Stimulated activated CD8-positive, alpha-beta memory T cell treated with anti-CD3 and anti-CD28 coated beads, Interleukin-15, amount 100 ng/mL, for 1 hour (primary cell): ENCODE measurements around the gene ZCRB1.

Experiments
- DNase-seq: peaks from one replicate; pipeline ENCODE4 v3.0.0-alpha.2; 2020; ENCODE audit warnings: low read depth

The ZCRB1 gene

GRCh38 chr12:42277396-42278127, 48.3 kb downstream of the ZCRB1 start:
- no peak for DNase-seq

DNA sequence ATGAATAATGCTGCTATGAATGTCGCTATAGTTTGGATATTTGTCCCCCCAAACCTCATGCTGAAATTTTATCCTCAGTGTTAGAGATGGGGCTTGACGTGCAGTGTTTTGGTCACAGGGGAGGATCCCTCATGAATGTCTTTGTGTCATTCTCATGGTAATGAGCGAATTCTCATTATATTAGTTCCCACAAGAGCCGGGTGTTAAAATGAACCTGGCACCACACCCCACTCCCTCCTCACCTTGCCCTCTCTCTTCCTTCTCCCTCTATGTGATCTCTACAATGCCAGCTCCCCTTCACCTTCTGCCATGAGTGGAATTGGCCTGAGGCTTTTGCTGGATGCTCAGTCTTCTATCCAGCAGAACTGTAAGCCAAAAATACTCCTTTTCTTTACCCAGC, 50.4 kb downstream of the ZCRB1 start:
- no peak for DNase-seq

DNA sequence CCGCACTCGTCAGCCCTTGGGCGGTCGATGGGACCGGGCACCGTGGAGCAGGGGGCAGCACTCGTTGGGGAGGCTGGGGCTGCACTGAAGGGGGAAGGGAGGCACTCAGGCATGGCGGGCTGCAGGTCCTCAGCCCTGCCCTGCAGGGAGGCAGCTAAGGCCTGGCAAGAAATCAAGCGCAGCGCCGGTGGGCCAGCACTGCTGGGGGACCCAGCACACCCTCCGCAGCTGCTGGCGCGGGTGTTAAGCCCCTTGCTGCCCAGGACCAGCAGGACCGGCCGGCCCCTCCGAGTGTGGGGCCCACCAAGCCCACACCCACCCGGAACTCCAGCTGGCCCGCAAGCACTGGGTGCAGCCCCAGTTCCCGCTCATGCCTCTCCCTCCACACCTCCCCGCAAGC, 52.2 kb downstream of the ZCRB1 start:
- no peak for DNase-seq

DNA sequence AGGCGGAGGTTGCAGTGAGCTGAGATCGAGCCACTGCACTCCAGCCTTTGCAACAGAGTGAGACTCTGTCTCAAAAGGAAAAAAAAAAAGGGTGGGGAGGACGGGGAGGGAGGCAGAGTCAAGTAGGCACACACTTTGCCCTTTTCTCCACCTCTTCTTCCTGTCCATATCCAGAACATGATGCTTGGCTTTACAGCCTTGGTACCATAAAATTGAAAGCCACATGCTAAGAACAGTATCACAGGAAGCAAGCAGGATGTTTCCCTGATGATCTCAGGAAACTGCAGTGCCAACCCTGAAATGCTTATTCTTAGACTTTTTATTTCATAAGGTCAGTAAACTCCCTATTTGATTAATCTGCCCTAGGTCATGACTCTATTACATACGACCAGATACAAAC, 55.3 kb downstream of the ZCRB1 start:
- no peak for DNase-seq

- no peak for DNase-seq
These were observed 58.3 kb downstream of the ZCRB1 start for GRCh38 chr12:42267413-42268190.

- no peak for DNase-seq
These were observed 59.2 kb downstream of the ZCRB1 start for GRCh38 chr12:42266579-42267230.

- no peak for DNase-seq
These were observed 63.6 kb downstream of the ZCRB1 start for GRCh38 chr12:42262271-42262670.
